ENCODE data around the gene ENTHD1. TPM values are rescaled to one million over a fixed set of nuclear protein-coding genes. Genes with fewer than 3 reads are reported as not detected.

Gene ENTHD1
- total RNA-seq (not detected), polyA plus RNA-seq (not detected)
- long read RNA-seq, donor 1 = 0 reads
- long read RNA-seq, donor 2 = 0 reads
- long read RNA-seq, donor 3 = 0 reads
- long read RNA-seq, donor 4 = 0 reads
- long read RNA-seq, donor 5 = 0 reads
- long read RNA-seq, donor 6 = 0 reads
- long read RNA-seq, donor 7 = 0 reads
- long read RNA-seq, donor 8 = 0 reads
- long read RNA-seq, donor 9 = 0 reads
- long read RNA-seq, donor 10 = 0 reads

- H3K4me1 ChIP-seq = no peaks in the 10 kb centered on the region
- DNase-seq = no peak
- 77 to 85% (median 79%) methylated on average over 17 to 20 of the region's 20 CpGs for WGBS, 5 donors
These were observed at the start of gene ENTHD1 for GRCh38 chr22:39893526-39893925. Gene ENTHD1 (minus strand): TSS chr22:39893760. CDS start chr22:39887748, 6,012 bp downstream.

DNA sequence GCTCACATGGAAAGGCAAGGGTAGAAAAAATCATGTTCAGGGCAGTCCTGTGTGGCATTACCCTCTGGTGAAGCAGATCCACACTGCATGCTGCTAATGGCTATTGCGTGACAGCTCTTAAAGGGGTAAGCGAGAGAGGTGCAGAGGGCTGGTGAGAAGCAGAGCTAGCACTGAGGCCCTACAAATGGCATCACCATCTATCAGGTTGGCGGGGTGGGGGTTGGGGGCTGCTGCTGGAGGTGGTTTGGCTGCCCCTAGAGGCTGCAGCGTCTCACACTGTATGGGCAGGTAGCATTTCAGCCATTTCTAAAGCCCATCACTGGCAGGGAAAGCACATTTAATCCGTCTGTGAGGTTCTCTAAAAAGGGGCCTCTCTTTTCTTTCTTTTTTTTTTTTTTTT is 49.8 kb upstream of the ENTHD1 start:
- DNase-seq = no peak
- TF ChIP-seq CTCF (IDR thresholded peaks at IDR 0.05) = no peak
- no peak for TF ChIP-seq POLR2A (IDR thresholded peaks at IDR 0.05)
- TF ChIP-seq POLR2AphosphoS5 (IDR thresholded peaks at IDR 0.05) = no peak
- TF ChIP-seq EP300 (IDR thresholded peaks at IDR 0.05) = no peak
- Histone ChIP-seq H3K27ac (no peak overlapping the region), H3K9me3 (no peaks in the 10 kb centered on the region), H3K4me3 (no peak overlapping the region), H3K36me3 (no peaks in the 10 kb centered on the region), H3K4me1 (peaks cover 0 to 12% (median 0%) of the 10 kb centered on the region in 4 donors), H3K27me3 (peaks cover 0 to 8% (median 3%) of the 10 kb centered on the region in 3 donors)
- intact Hi-C loops (cut with DNase I; ENCODE audit: low total_unique reads) = no loop called here
- WGBS, 5 donors = 79 to 92% (median 85%) methylated on average over 5 of the region's 5 CpGs

More at GRCh38 chr22:39893526-39893925, at the start of gene ENTHD1:
- H3K4me3 ChIP-seq = no peak within 1 kb of the TSS
- no peaks in the 10 kb centered on the region for H3K36me3 ChIP-seq
- TF ChIP-seq POLR2A (IDR thresholded peaks at IDR 0.05) = no peak
- no peak for TF ChIP-seq POLR2AphosphoS5 (IDR thresholded peaks at IDR 0.05)
- no peak within 1 kb of the TSS for H3K27ac ChIP-seq
- H3K9me3 ChIP-seq = no peaks in the 10 kb centered on the region
- peaks cover 0 to 15% (median 0%) of the 10 kb centered on the region in 3 donors for H3K27me3 ChIP-seq
- intact Hi-C loops (cut with DNase I; ENCODE audit: low total_unique reads) = no loop called here

DNA sequence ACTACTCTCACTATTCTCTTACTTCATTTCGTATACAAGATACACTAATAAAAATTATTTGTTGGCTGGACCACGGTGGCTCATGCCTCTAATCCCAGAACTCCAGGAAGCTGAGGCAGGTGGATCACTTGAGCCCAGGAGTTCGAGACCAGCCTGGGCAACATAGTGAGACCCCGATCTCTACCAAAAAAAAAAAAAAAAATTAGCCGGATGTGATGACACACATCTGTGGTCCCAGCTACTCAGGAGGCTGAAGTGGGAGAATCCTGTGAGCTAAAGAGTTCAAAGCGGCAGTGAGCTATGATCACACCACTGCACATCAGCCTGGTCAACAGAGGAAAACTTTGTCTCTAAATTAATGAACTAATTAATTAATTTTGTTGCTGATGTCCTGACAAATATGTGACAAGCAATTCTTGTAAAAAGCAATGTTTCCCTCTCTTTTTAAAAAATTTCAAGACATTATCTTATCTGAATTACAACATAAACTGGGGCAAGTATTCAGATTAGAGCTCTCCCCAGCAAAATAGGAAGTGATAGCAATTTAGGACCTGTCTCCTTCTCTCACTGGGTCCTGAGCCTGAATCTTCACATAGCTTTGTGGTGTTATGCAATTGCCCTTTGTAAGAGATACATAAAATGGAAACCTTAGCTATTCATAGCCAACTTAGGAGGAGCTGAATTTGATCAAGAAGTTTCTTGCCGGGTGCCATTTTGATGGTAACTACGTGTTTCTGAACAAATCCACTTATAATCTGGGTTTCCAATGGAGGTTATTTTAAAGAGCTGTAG is 49.1 kb upstream of the ENTHD1 start:
- WGBS, 5 donors = 82 to 87% (median 84%) methylated on average over 8 of the region's 8 CpGs
- DNase-seq = no peak
- H3K4me1 ChIP-seq = peaks cover 0 to 12% (median 0%) of the 10 kb centered on the region in 4 donors
- H3K4me3 ChIP-seq = no peak overlapping the region
- H3K27me3 ChIP-seq = peaks cover 0 to 10% (median 4%) of the 10 kb centered on the region in 3 donors
- intact Hi-C loops (cut with DNase I; ENCODE audit: low total_unique reads) = no loop called here
- H3K36me3 ChIP-seq = no peaks in the 10 kb centered on the region
- no peak for TF ChIP-seq POLR2A (IDR thresholded peaks at IDR 0.05)
- TF ChIP-seq POLR2AphosphoS5 (IDR thresholded peaks at IDR 0.05) = no peak
- TF ChIP-seq CTCF (IDR thresholded peaks at IDR 0.05) = no peak
- no peak for TF ChIP-seq EP300 (IDR thresholded peaks at IDR 0.05)
- no peak overlapping the region for H3K27ac ChIP-seq
- no peaks in the 10 kb centered on the region for H3K9me3 ChIP-seq

GRCh38 chr22:39941601-39942000 is 48.0 kb upstream of the ENTHD1 start:
- Histone ChIP-seq H3K27me3 (peaks cover 0 to 10% (median 4%) of the 10 kb centered on the region in 3 donors), H3K9me3 (no peaks in the 10 kb centered on the region), H3K36me3 (no peaks in the 10 kb centered on the region), H3K4me3 (no peak overlapping the region), H3K4me1 (peaks cover 0 to 4% (median 0%) of the 10 kb centered on the region in 4 donors), H3K27ac (no peak overlapping the region)
- WGBS, 5 donors = 63 to 72% (median 71%) methylated on average over 2 of the region's 2 CpGs
- TF ChIP-seq CTCF (IDR thresholded peaks at IDR 0.05) = no peak
- TF ChIP-seq EP300 (IDR thresholded peaks at IDR 0.05) = no peak
- TF ChIP-seq POLR2A (IDR thresholded peaks at IDR 0.05) = no peak
- TF ChIP-seq POLR2AphosphoS5 (IDR thresholded peaks at IDR 0.05) = no peak
- no peak for DNase-seq
- intact Hi-C loops (cut with DNase I; ENCODE audit: low total_unique reads) = no loop called here

Data from stomach (tissue), 19 donors.